Measurements from ENCODE around the gene HMMR.
"Not testable (repeated sequence)": the region's sequence is repeated elsewhere in the genome, so short reads cannot be mapped to it uniquely, and the experiment has no call there.

Gene HMMR

GRCh38 chr5:163509291-163509951 lies 49.0 kb downstream of the HMMR start:
- no peak for DNase-seq

DNA sequence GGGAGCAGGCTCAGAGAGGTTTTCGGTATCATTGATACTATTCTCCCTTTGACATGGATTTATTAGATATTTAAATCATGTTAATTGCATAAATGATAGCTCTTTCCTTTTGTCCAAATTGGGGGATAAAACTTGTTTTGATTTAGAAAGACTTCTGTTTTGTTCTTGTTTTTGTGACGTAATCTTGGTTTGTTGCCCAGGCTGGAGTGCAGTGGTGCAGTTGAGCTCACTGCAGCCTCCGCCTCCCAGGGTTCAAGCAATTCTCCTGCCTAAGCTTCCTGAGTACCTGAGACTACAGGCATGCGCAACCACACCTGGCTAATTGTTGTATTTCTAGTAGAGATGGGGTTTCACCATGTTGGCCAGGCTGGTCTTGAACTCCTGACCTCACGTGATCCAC lies 52.1 kb downstream of the HMMR start:
- no peak for DNase-seq

DNA sequence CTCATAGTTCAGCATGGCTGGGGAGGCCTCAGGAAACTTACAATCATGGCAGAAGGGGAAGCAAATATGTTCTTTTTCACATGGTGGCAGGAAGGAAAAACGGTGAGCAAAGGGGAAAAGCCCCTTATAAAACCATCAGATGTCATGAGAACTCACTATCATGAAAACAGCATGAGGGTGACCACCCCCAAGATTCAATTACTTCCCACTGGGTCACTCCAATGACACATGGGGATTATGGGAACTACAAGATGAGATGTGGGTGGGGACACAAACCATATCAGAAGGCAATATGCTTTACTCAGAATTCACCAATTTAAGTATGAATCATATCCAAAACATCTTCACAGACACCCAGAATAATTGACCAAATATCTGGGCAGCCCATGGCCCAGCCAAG lies 64.7 kb downstream of the HMMR start:
- no peak for DNase-seq

DNA sequence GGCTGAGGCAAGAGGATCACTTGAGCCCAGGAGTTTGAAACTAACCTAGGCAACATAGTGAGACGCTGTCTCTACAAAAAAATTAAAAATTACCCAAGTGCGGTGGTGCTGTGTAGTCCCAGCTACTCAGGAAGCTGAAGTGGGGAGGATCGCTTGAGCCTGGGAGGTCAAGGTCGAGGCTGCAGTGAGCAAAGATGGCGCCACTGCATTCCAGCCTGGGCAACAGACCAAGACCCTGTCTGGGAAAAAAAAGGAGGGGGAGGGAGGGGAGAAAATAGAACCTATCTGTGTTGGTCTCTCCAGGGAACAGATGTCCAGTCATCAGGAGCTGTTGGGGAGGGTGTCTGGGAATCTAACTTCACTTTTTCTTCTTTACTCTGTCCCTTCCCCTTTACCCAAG lies 69.3 kb downstream of the HMMR start:
- no peak for DNase-seq

- DNase-seq, result no peak
These were observed 70.8 kb downstream of the HMMR start for GRCh38 chr5:163531272-163531671.

DNA sequence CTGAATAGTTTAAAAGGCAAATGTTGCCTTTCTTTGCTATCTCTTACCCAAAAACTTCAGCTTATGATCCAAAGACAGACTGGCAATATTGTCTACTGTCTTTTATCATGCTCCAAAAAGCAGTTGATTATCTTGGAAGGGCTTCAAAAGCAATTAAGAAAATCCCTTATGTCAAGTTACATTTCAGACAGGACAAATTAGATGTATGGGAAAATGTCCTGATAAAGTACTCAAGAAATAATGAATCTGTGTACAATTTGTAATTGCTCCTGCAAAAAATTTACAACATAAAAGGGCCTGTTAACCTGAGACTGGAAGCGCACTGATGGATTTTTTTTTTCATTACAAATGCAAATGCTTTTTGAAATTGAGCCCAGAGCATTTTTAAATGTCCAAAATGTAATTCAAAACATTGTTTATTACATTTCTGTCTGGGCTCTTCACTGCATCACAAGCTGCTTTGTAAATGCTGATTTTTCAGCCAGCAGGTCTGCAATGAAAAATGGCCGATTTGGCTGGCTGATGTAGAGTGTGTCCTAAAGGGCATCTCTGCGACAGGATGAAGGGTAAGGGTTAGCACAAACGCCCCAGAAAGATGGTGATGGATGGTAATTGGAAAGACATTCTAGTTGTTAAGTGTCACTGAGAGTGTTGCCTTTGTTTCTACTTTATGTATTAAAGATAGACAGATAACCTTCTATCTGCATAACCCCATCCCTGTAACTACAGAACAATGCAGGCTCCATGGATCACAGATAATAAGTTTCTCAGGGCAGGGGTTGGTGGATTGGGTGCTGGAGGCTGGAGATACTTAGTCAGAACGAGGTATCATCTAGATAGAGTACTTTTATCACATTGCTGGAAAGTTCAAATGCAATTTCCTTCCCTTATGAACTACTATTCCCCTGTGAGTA lies 72.0 kb downstream of the HMMR start:
- DNase-seq, result no peak

- DNase-seq, result no peak
These were observed 72.8 kb downstream of the HMMR start for GRCh38 chr5:163533223-163533622.

DNA sequence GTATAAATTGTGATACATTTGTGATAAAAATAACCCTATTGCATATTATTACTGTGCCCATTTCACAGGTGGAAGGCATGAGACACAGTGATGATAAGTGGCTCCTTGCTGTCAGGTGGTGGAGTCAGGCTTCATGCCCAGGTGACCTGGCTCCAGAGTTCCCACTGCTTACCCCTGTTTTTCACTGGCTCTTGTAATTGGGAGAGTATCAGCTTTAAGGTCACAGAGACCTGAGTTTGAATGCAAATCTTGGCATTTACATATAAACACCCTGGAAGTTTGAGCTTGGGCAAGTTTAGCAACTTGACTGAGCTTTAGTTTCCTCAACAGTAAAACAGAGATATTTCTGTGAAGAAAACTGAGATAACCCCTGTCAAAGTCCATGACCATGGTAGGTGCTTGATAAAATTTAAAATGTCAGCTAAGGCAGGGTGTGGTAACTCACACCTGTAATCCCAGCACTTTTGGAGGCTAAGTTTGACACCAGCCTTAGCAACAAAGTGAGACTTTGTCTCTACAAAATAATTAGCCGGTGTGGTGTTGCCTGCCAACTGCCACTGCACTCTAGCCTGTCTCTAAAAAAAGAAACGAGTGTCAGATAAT lies 74.2 kb downstream of the HMMR start:
- DNase-seq, result no peak

- no peak for DNase-seq
These were observed 74.9 kb downstream of the HMMR start for GRCh38 chr5:163535290-163535689.

DNA sequence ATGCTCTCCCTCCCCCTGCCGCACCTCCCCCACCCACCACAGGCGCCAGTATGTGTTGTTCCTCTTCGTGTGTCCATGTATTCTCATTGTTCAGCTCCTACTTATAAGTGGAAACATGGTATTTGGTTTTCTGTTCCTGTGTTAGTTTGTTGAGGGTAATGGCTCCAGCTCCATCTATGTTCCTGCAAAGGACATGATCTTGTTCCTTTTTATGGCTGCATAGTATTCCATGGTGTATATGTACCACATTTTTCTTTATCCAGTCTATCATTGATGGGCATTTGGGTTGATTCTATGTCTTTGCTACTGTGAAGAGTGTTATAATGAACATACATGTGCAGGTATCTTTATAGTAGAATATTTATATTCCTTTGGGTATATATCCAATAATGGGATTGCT lies 76.0 kb downstream of the HMMR start:
- not testable (repeated sequence) for DNase-seq

- DNase-seq, result no peak
These were observed 80.3 kb downstream of the HMMR start for GRCh38 chr5:163540696-163541095.

All from activated CD4-positive, alpha-beta T cell treated with anti-CD3 and anti-CD28 coated beads for 4 hours (primary cell).